HG03045 (cell line): ENCODE results near the gene TOLLIP.
"Not testable (repeated sequence)": the region's sequence is repeated elsewhere in the genome, so short reads cannot be mapped to it uniquely, and the experiment has no call there.

Experiments used
- ATAC-seq: cut with Tn5 transposase; IDR thresholded peaks from one replicate; pipeline ENCODE4 v1.9.1; 2021; ENCODE audit warnings: mild to moderate bottlenecking, moderate library complexity; ENCODE audit not compliant: unreplicated experiment

The TOLLIP gene

GRCh38 chr11:1344056-1344635 lies 34.7 kb upstream of the TOLLIP start:
- no peak for ATAC-seq

GRCh38 chr11:1343391-1344055 lies 34.1 kb upstream of the TOLLIP start:
- no peak for ATAC-seq

- ATAC-seq: no peak
Observed at GRCh38 chr11:1342946-1343345, 33.5 kb upstream of the TOLLIP start.

DNA sequence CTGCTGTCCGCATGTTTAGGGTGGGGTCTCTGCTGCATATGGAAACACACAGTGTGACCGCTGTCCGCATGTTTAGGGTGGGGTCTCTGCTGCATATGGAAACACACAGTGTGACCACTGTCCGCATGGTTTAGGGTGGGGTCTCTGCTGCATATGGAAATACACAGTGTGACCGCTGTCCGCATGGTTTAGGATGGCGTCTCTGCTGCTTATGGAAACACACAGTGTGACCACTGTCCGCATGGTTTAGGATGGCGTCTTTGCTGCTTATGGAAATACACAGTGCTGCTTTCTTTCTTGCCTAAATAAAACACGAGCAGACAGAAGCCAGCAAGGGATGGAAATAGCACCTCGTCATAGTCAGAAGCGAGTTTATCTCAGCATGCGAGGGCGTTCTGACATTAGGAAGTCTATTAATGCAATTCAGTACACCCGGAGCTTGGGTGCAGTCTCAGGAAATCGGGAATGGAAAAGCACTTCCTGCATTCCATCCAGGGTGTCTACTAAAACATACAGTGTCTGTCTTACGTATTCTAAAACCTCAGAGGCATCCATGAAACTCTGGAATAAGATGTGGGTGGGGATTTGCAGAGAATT lies 32.6 kb upstream of the TOLLIP start:
- ATAC-seq: no peak

DNA sequence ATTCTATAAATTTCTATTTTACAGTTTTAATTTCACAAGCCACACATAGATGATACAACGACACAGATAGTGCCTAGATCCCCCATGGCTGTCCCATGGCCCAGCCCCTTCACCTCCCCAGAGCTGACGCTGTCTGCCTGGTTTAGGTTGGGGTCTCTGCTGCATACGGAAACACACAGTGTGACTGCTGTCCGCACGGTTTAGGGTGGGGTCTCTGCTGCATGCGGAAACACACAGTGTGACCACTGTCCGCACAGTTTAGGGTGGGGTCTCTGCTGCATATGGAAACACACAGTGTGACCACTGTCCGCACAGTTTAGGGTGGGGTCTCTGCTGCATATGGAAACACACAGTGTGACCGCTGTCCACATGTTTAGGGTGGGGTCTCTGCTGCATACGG lies 31.8 kb upstream of the TOLLIP start:
- ATAC-seq: not testable (repeated sequence)

- no peak for ATAC-seq
Observed at GRCh38 chr11:1340111-1340510, 30.7 kb upstream of the TOLLIP start.

DNA sequence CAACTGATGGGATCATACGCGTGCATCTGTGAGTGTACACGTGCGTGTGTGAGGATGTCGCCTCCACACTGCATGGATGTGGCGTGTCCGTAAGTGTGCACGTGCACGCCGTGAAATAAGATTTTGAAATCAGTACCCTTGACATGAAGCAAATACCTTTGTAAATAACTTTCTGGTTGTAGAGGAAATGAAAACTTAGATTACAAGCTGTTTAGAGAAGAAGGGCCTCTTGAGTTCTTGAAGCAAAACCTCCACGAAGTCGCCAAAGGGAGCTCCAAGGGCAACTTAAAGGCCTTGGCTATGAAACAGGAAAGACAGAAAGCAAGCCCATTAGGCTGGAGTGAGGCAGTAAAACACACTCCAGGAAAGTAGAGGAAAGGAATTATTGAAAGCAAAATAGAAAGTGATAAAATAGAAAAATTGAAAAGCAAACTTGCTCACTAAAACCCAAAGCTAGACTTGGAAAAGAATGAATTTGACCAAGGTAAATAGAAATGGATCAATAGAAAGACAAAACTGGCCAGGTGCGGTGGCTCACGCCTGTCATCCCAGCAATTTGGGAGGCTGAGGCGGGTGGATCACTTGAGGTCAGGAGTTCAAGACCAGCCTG lies 29.7 kb upstream of the TOLLIP start:
- ATAC-seq: no peak

- no peak for ATAC-seq
Observed at GRCh38 chr11:1338201-1339065, 29.0 kb upstream of the TOLLIP start.

DNA sequence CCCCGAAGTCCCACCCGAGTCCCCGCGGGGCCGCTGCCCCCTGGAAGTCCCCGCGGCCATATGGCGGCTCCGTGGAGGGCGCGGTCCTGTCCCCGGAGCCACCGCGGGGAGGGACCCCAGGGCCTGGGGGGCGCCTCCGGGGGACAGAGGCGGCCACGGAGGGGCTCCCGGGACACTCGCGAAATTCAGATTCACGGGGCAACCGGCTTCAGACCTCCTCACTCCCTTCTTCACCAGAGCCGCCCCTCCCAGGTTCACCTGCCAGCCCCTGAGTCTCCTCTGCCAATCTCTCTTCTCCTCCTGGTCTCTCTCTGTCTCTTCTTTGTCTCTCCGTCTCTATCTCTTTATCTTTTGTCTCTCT lies 28.2 kb upstream of the TOLLIP start:
- no peak for ATAC-seq

DNA sequence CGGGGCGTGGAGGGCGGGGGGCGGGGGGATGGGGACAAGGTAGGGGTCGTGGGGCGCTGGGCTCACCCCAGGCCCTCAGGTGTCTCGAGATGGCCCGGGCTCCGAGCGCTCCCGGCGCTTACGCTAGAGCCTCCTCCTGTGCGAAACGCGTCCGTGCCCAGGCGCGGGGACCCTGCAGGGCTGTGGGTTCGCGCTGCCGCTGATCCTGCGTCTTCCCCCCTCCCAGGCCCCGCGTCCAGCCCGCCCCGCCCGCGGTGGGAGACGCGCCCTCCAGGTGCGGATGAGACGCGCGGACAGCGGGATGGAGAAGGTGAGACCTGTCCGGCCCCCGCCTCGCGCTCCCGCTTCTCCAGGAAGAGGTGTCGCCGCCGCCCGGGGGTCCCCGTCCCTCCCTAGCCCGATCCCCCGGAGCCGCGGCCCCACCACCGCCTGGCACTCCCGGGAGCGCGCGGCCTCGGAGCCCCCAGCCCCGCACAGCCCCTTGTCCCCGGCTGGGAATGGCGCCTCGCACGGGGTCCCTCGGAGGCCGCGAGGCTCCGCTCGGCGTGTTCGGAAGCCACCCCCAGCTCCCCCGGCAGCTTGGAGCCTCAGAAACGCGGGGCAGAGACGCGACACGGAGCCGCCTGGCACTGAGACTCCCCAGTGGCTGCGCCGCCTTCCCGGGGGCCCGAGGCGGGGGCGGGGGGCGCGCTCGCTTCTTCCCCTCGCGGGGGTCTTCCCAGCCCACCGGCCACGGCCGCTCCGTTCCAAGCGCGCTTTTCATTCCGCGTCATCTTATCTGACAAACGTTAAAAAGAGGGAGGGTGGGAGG lies 27.6 kb upstream of the TOLLIP start:
- no peak for ATAC-seq

DNA sequence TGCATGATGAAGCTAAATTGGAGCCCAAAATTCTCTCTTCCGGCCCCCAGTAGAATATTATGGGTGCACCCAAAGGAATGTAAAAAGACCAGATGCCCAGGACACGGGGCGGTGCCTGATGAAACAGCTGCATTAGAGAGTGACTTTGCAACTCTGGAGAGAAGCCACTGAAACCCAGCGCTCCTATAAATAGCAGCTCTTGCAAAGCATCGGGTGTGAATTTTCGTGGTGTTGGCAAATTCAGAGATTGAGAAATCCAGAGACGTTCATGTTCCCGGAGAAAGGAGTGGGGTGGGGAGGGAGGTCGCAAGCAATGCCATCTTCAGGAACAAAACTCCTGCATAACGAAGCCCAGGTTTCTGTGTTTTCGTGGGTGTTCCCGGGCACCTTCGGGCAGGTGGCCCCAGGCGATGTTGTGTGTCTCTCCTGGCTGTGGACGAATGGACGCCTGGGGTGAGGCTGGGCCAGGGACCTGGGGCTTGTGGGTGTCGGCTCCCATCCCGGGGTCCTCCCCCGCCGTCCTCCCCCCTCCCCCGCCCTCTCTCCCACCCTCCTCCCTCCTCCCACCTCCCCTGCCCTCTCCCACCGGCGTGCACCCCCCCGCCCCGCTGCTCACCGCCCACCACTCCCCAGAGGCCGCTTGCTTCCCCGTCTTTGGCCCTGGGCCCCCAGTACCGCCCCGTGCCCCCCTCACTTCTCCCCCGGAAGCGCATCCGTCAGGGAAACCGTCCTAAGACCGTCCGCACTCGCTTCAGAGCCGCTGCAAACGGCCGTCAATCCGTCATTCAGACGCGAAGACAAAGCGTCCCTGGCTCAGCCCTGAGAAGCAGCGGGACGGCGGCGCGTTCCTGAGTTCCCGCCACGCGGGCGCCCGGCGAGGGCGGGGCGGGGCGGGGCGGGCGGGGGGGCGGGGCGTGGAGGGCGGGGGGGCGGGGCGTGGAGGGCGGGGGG lies 26.7 kb upstream of the TOLLIP start:
- no peak for ATAC-seq

GRCh38 chr11:1335264-1335810 lies 25.9 kb upstream of the TOLLIP start:
- ATAC-seq: no peak

DNA sequence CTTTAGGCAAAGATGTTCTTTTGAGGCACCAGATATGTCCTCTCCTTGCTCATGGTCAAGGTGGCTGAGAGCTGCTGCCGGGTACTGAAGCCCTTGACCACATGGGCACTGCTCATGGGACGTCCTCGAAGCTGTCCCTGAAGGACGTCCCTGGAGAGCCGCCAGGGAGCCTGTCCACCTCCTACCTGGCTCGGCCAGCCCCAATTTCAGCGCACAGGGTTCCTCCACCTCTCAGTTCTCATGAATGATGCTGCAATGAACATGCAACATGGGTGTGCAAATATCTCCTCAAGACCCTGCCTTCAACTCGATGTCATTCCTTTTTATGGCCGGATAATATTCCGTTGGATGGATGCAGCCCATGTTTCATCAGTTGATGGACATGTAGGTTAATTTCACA lies 24.4 kb upstream of the TOLLIP start:
- no peak for ATAC-seq

DNA sequence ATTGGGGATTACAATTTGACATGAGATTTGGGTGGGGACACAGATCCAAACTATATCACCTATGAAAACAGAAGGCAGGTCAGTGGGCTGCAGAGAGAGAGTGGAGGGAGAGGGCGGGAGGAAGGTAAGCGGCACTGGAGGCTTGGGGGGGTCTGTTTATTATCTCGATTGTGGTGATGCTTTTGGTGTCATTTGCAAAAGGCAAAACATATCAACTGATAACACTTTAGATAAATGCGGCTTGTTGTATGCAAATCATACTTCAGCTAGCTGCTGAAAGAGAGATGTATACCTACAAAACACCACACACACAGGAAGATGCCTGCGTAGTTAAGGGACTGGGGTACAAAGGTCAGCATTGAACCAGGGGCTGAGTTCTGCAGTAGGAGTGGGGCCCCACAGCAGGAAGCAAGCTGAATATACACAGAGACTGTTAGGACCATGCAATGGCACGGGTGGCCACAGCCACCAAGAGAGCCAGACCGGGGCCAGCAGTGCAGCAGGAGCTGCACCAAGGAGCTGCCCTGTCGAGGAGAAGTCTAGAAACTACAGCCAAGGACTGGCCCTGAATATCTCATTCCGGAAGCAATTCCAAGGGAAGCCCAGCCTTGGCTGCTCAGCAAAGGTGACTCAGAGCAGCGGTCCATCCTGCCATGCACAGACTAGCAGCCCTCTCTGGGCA lies 23.8 kb upstream of the TOLLIP start:
- no peak for ATAC-seq

GRCh38 chr11:1330473-1330872 lies 21.0 kb upstream of the TOLLIP start:
- no peak for ATAC-seq

DNA sequence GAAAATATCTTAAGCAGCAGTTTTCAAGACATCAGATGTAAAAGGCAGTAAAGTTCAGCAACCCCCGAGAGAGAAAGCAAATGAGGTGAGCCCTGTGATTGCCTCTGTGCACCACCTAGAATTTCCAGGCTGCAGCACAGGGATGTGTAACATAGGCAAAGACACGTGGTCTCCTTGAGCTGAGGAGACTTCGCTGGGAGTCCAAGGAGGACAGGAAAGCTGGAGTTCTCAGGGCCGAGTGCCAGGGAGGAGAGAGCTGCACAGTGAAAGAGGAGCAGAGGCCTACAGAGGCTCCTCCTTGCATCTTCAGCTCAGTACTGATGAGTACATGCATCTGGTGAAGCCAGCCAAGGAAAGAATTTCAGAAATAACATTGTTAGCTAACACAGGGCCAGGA lies 17.6 kb upstream of the TOLLIP start:
- no peak for ATAC-seq

DNA sequence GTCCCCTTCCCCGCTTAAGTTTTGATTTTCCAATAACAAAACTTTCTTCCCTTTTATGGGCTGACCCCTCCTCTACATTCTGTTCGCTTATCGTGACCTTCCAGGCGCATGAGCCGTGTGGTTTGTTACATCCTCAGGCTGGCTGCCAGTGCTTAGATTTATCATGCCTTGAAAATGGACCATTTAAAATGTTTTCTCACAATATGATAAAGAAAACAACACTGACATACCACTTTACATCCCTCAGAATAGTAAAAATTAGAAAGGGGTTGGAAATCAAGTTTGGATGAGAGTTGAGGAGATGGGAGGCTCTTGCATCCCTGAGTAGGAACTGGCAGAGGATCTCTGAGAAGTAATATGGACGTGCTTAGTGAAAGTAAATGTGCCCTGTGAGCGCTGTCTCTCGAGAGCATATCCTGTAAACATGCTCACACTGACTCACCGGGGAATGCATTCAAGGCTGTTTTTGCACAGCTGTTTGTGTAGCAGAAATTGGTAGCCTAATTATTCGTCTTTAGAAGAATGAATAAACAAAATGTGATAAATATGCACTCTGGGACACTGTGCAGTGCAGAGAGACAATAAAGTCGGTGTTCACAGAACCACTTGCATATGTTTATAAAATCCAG lies 17.1 kb upstream of the TOLLIP start:
- ATAC-seq: no peak

- no peak for ATAC-seq
Observed at GRCh38 chr11:1323774-1324173, 14.3 kb upstream of the TOLLIP start.
